Retinal pigment epithelial cell (primary cell): ENCODE results near the gene CORO2A.

Source experiments
- DNase-seq: peaks from one replicate; pipeline ENCODE4 v3.0.0-alpha.2; 2010; ENCODE audit warnings: low read depth
- H3K4me3 ChIP-seq: 2 replicates; pipeline ENCODE4 v1.5.1; 2011; ENCODE audit warnings: mild to moderate bottlenecking, low read length, control low read depth, moderate library complexity
- TF ChIP-seq, protein P1 (sequence below): conservative IDR thresholded peaks from 2 replicates; pipeline ENCODE4 v1.5.1; 2011; ENCODE audit warnings: low read depth, low read length, control low read depth, inconsistent platforms

CORO2A gene

DNA sequence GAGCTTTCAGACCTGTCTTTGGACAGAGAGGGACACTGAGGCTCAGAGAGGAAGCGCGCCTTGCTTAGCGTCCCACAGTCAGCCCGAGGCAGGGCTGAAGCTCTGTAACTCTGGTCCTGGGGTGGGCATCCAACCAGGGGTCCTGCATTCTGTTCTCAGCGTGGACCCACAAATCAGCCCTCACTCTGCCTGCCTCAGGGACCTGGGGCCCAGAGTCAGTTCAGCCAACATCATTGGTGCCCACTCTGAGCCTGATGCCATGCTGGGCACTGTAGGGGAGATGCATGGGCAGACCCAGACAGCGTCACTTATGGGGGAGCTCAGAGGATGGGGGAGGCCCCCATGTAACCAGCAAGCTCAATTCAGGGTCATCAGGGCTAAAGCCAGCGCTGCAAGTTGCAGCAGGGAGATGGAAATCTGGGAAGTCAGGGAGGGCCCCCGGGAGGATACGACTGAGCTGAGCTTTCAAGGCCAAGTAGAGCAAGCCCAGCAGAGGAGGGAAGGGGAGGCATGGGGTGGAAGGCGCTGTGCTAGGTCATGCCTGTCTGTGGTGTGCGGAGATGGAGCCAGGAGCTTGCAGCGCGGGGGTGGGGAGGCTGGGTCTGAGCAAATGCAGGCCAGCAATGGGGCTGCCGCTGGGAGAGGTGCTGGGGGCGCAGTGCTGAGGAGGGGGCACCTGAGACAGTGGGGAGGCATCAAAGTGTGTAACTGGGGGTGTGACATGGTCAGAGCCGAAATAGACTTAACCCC is 21.1 kb downstream of the CORO2A start:
- TF ChIP-seq, protein P1, sequence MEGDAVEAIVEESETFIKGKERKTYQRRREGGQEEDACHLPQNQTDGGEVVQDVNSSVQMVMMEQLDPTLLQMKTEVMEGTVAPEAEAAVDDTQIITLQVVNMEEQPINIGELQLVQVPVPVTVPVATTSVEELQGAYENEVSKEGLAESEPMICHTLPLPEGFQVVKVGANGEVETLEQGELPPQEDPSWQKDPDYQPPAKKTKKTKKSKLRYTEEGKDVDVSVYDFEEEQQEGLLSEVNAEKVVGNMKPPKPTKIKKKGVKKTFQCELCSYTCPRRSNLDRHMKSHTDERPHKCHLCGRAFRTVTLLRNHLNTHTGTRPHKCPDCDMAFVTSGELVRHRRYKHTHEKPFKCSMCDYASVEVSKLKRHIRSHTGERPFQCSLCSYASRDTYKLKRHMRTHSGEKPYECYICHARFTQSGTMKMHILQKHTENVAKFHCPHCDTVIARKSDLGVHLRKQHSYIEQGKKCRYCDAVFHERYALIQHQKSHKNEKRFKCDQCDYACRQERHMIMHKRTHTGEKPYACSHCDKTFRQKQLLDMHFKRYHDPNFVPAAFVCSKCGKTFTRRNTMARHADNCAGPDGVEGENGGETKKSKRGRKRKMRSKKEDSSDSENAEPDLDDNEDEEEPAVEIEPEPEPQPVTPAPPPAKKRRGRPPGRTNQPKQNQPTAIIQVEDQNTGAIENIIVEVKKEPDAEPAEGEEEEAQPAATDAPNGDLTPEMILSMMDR: no peak
- no peak for DNase-seq
- H3K4me3 ChIP-seq: no peak overlapping the region

GRCh38 chr9:98168941-98169488 is 23.4 kb downstream of the CORO2A start:
- no peak for DNase-seq
- H3K4me3 ChIP-seq: no peak overlapping the region
- TF ChIP-seq, protein P1: no peak

DNA sequence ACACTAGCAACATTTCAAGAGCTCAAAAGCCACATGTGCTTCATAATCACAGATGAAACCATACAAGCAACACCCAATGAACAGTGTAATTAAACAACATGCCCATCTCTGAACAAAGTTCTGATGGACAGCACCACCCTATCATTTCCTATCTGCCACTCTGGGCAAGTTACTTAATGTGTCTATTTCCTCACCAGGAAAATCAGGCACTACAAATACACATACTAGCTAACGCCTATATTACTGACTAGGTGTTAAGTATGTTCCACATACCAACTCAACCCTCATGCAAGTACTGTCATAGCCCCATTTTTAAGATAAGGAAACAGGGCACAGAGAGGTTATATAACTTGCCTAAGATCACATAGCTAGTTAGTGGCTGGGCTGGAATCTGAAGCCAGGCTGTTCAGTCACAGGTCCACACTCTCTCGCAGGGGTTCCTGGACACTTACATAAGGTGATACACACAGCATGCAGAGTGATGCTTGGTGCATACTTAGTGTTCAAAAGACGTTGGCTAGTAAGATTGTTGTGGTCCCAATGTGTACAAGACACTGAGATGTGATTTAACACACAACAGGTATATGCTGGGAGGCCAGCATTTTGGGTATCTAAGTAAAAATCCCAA is 24.2 kb downstream of the CORO2A start:
- TF ChIP-seq, protein P1: no peak
- H3K4me3 ChIP-seq: no peak overlapping the region
- no peak for DNase-seq

- no peak overlapping the region for H3K4me3 ChIP-seq
- DNase-seq: no peak
- TF ChIP-seq, protein P1: no peak
Measured at GRCh38 chr9:98164912-98165311, 27.5 kb downstream of the CORO2A start.

DNA sequence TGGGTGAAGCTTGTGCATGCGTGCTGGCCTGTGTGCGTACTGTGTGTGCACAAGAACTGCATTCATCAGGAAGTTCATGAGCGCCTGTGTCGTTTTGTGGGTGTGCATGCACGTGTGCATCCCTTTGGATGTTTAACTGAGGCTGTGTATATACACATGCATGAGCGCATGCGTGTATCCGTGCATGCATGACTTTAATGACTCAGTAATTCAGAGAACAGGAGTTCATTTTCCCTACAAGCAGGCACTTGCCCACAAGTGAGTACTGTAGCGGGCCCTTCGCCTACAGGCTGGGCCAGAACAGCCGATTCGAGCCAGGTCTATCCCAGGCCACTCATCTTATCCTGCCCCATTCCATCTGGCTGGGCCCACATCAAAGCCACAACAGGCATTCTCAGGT is 29.8 kb downstream of the CORO2A start:
- TF ChIP-seq, protein P1: no peak
- no peak for DNase-seq
- H3K4me3 ChIP-seq: no peak overlapping the region

- TF ChIP-seq, protein P1: no peak
- no peak overlapping the region for H3K4me3 ChIP-seq
- DNase-seq: no peak
Measured at GRCh38 chr9:98161851-98162250, 30.6 kb downstream of the CORO2A start.
